ENCODE measurements around the gene KDM7A.

The KDM7A gene

DNA sequence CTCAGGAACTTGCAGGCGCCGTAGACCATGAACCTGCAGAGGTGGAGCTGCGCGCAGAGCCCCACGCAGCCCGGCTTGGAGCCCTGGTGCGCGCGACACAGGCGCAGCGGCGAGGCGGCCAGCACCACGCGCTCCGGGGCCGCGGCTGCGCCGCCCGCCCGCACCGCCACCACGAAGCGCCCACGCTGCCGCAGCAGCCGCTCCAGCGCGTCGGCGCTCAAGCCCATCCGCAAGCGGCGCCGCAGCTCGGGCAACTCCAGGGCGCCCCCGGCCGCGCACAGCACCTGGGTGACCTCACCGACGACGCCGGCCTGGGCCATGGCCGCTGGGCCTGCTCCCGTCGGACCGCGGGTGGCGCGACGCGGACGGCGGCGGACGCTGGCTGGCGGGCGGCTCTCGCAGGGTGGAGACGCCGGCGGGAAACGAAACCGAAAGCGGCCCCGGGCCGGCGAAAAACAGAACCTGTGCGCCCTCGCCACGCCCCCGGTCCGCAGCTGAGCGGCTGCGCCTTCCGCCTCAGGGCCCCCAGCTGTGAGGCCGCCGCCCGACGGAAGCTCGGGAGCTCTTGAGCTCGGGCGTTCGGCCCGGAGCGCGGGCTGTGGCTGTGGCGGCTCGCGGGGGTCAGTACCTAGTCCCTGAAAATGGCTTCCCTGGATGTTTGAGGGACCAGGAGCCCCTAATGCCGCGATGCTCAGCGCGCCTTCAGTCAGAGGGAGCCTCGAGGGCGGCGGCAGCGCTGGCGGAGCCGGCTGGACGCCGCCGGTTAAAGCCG is 114.1 kb downstream of the KDM7A start, which contains the start of gene PARP12:
Gene PARP12, minus strand, starts transcription at position 424 of the 772 bp plus-strand sequence. Its CDS starts 104 bp downstream, at position 320.
- Histone ChIP-seq H3K27ac (ENCODE audit: low read depth, low read length) (peak within 1 kb of the TSS; percentile 90), H3K9ac (ENCODE audit: low read length) (peak within 1 kb of the TSS; percentile 57), H3K4me1 (ENCODE audit: control insufficient read depth, insufficient read depth, low read length) (no peaks in the 10 kb centered on the region), H3K27me3 (ENCODE audit: control insufficient read depth, insufficient read depth, low read length) (no peaks in the 10 kb centered on the region), H3K36me3 (ENCODE audit: control insufficient read depth, insufficient read depth, low read length) (no peaks in the 10 kb centered on the region), H3K4me3 (ENCODE audit: low read length) (peak within 1 kb of the TSS; percentile 84)

DNA sequence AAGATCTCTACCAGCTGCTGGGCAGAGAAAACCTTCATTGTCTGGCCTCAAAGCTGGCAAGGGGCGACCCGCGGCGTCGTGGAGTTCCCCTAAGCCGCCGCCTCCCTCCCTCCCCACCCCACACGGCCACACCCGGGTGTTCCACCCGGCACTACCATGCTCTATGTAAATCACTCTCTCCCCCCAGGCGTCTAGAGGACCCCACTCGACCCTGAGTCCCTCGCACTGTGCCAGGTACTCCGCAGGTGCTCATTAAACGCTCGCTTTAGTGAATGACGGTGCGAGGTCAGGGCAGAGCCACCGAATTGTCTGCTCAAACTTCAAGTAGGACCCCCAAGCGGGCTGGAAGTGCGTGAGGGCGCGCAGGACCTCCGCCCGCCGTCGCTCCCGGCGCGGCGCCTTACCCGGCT is 114.7 kb downstream of the KDM7A start:
- Histone ChIP-seq H3K27ac (ENCODE audit: low read depth, low read length) (peak overlapping the region; percentile 90), H3K9ac (ENCODE audit: low read length) (peak overlapping the region; percentile 54), H3K4me1 (ENCODE audit: control insufficient read depth, insufficient read depth, low read length) (no peaks in the 10 kb centered on the region), H3K27me3 (ENCODE audit: control insufficient read depth, insufficient read depth, low read length) (no peaks in the 10 kb centered on the region), H3K4me3 (ENCODE audit: low read length) (peak overlapping the region; percentile 84), H3K36me3 (ENCODE audit: control insufficient read depth, insufficient read depth, low read length) (peaks cover under 1% of the 10 kb centered on the region)

DNA sequence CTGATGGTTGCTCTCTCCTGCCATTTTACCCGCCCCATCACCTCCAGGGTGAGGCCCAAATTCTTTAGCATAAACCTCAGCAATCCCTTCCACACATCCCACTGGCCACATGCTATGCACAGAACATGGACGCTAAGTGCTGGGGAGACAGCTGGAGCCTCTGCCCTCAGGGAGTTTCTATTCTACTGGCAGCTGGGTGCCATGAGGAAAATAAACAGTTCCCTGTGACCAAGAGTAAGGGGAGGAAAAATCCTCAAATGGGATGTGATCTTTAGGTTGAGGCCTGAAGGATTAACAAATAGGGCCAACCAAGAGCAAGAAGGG is 115.2 kb downstream of the KDM7A start:
- Histone ChIP-seq H3K9ac (ENCODE audit: low read length) (peak overlapping the region; percentile 22), H3K36me3 (ENCODE audit: control insufficient read depth, insufficient read depth, low read length) (peaks cover 4% of the 10 kb centered on the region), H3K4me3 (ENCODE audit: low read length) (peak overlapping the region; percentile 84), H3K4me1 (ENCODE audit: control insufficient read depth, insufficient read depth, low read length) (no peaks in the 10 kb centered on the region), H3K27me3 (ENCODE audit: control insufficient read depth, insufficient read depth, low read length) (no peaks in the 10 kb centered on the region), H3K27ac (ENCODE audit: low read depth, low read length) (peak overlapping the region; percentile 90)

DNA sequence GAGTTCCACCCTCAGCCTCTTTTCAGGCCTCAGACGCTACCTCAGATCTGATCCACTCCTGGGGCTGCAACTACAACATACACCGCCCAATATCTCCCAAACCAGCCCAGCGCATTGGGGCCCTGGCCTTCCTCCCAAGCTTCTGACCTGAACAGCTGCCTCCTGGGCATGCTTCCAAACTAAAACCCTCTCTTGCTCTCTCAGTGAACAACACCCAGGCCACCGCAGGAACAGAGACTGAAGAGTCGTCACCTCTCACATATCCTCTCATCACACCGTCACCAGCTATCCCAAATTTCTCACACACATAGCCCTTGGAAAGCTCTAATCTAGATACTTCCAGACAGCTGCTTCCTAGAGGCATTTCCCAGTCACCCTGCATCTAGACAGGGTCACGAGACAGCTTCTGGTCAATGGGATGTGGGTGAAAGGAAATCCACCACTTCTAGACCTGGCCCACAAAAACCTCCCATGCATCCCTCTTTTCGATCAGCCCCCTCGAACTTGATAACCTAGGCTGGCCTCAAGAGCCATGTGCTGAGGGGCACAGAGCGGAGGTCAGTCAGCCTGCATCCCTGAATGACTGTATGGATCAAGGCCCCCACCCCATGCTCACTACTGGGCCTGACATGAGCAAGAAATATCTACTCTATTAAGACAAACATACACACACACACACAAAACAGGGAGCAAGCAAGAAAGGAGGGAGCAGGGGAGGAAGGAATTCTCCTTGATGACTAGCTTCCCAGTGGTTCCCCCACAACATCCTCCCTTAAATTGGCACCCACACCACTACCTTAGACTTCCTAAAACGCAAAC is 115.8 kb downstream of the KDM7A start:
- no peak overlapping the region for H3K9ac ChIP-seq (ENCODE audit: low read length)
- H3K27me3 ChIP-seq (ENCODE audit: control insufficient read depth, insufficient read depth, low read length): no peaks in the 10 kb centered on the region
- H3K27ac ChIP-seq (ENCODE audit: low read depth, low read length): no peak overlapping the region
- peak overlapping the region; percentile 42 for H3K4me3 ChIP-seq (ENCODE audit: low read length)
- peaks cover 7% of the 10 kb centered on the region for H3K36me3 ChIP-seq (ENCODE audit: control insufficient read depth, insufficient read depth, low read length)
- H3K4me1 ChIP-seq (ENCODE audit: control insufficient read depth, insufficient read depth, low read length): no peaks in the 10 kb centered on the region

DNA sequence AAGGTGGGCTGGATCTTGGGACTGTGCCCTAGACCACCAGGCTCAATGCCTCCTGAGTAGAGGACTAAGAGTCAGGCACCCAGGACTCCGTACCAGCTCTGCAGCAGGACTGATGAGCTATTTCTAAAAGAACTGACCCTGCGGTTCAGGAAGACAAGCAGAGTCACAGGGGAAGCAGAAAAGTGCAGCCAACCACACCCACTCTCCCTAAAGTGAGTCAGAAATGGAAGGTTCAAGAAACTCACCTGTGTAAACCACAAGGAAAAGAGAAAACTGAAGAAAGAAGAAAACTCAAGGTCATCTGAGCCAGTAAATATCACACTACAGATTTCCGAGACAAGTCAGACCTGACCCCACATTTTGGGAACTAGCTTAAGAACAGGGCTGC is 116.5 kb downstream of the KDM7A start:
- no peak overlapping the region for H3K9ac ChIP-seq (ENCODE audit: low read length)
- peaks cover 7% of the 10 kb centered on the region for H3K36me3 ChIP-seq (ENCODE audit: control insufficient read depth, insufficient read depth, low read length)
- H3K4me1 ChIP-seq (ENCODE audit: control insufficient read depth, insufficient read depth, low read length): no peaks in the 10 kb centered on the region
- no peak overlapping the region for H3K27ac ChIP-seq (ENCODE audit: low read depth, low read length)
- H3K27me3 ChIP-seq (ENCODE audit: control insufficient read depth, insufficient read depth, low read length): no peaks in the 10 kb centered on the region
- H3K4me3 ChIP-seq (ENCODE audit: low read length): peak overlapping the region; percentile 12

DNA sequence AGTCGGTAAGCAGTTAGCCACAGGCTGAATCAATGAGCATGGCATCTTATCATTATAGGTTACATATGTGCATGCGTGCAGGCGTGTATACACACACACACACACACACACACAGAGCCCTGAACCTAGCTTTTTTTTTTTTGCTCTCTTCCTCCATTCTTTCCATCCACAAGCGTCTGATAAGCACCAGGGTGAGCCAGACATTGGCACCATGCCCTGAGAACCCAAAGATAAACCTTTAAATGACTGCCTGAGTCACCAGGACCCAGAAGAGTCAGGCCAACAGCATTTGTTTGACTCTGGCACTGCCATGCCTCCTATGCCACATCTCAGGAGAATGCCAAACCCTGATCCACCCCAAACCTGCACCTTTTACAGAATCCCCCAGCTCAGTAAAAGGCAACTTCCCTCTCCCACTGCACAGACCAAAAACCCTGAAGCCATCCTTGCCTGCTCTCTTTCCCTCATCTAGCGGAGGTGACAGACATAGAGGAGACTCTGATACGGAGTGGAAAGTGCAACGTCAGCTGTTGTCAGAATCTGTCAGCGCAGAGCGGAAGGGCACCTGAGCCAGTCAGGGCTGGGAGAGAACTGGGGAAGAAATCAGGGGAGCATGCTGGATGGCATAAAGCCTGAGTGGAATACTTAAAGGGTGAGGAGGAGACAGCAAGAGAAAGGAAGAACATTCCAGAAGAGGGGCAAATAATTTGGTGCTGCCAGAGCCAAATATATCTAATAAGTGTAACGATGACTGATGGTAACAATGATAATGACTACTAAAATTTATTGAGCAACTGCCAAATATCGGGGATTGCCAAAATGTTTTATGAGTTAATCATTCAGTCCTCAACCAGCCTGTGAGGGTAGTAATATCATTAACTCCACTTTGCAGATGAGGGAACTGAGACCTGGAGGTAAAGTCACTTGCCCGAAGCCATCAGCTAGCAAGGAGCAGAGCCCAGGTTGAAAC is 117.2 kb downstream of the KDM7A start:
- no peaks in the 10 kb centered on the region for H3K27me3 ChIP-seq (ENCODE audit: control insufficient read depth, insufficient read depth, low read length)

DNA sequence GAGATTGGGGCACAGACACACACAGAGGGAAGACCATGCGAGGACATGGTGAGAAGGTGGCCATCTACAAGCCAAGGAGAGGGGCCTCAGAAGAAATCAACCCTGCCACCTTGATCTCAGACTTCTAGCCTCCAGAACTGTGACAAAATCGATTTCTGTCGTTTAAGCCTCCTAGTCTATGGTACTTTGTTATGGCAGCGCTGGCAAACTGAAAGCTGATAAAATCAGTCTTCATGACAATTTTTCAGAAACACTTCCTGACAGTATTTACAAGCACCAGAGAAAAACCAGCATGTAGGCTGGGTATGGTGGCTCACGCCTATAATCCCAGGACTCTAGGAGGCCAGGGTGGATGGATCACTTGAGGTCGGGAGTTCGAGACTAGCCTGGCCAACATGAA is 118.3 kb downstream of the KDM7A start:
- no peak overlapping the region for H3K27ac ChIP-seq (ENCODE audit: low read depth, low read length)
- no peaks in the 10 kb centered on the region for H3K4me1 ChIP-seq (ENCODE audit: control insufficient read depth, insufficient read depth, low read length)
- peaks cover 7% of the 10 kb centered on the region for H3K36me3 ChIP-seq (ENCODE audit: control insufficient read depth, insufficient read depth, low read length)
- H3K4me3 ChIP-seq (ENCODE audit: low read length): no peak overlapping the region
- no peak overlapping the region for H3K9ac ChIP-seq (ENCODE audit: low read length)
- H3K27me3 ChIP-seq (ENCODE audit: control insufficient read depth, insufficient read depth, low read length): no peaks in the 10 kb centered on the region

More for the DNA sequence above, 117.2 kb downstream of the KDM7A start:
- no peak overlapping the region for H3K27ac ChIP-seq (ENCODE audit: low read depth, low read length)
- no peak overlapping the region for H3K9ac ChIP-seq (ENCODE audit: low read length)
- no peaks in the 10 kb centered on the region for H3K4me1 ChIP-seq (ENCODE audit: control insufficient read depth, insufficient read depth, low read length)
- peaks cover 7% of the 10 kb centered on the region for H3K36me3 ChIP-seq (ENCODE audit: control insufficient read depth, insufficient read depth, low read length)
- peak overlapping the region; percentile 12 for H3K4me3 ChIP-seq (ENCODE audit: low read length)

DNA sequence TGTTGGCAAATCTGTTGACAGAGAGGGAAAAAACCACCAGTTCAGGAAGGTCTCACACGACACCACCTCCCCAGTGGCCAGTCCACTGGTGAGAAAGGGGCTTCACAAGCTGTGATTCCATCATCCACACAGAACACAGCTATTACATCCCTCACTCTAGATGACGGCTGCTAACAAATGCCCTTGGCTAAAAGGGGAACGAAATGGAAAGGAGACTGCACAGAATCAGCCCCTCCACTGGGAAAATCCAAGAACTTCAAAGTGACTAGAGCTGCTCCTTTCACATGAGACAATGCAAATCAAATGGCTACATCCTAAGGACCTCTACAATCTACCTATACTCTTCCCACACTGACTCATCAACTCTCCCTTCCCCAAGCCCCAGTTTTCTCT is 119.6 kb downstream of the KDM7A start:
- Histone ChIP-seq H3K4me1 (ENCODE audit: control insufficient read depth, insufficient read depth, low read length) (no peaks in the 10 kb centered on the region), H3K27ac (ENCODE audit: low read depth, low read length) (no peak overlapping the region), H3K27me3 (ENCODE audit: control insufficient read depth, insufficient read depth, low read length) (no peaks in the 10 kb centered on the region), H3K4me3 (ENCODE audit: low read length) (no peak overlapping the region), H3K9ac (ENCODE audit: low read length) (no peak overlapping the region), H3K36me3 (ENCODE audit: control insufficient read depth, insufficient read depth, low read length) (peaks cover 7% of the 10 kb centered on the region)

DNA sequence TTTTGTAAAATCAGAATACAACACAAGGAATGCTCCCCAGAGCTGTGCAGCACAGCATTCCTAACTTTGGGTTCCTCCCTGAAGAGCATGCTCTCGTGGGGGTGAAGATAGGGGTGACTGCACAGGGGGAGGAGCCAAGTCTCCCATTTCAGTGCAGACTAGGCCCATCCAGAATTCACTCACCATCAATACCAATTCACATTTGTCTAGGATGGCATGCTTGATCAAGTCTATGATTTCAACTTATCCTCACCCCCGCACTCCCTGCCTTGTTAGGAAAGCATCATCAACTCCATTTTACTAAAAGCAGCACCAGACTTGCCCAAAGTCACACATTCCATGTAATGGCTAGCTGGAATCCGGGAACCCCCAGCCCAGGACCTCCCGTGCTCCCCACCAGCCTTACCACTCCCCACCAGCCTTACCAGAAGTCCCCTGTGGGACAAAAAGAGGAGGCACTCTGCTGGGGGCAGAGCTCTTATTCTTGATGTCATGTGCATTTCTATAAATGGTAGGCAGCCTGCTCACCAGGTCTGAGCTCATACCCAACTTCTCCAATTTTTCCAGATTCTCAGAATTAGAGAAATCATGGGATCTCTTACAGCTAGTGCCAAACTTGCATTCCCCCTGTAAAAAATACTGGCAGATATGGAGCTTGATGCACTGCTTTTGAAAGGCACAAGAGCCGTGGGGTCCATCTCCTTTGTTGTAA is 120.2 kb downstream of the KDM7A start:
- peaks cover 7% of the 10 kb centered on the region for H3K36me3 ChIP-seq (ENCODE audit: control insufficient read depth, insufficient read depth, low read length)
- no peaks in the 10 kb centered on the region for H3K27me3 ChIP-seq (ENCODE audit: control insufficient read depth, insufficient read depth, low read length)
- H3K27ac ChIP-seq (ENCODE audit: low read depth, low read length): no peak overlapping the region
- H3K4me1 ChIP-seq (ENCODE audit: control insufficient read depth, insufficient read depth, low read length): no peaks in the 10 kb centered on the region
- no peak overlapping the region for H3K9ac ChIP-seq (ENCODE audit: low read length)
- H3K4me3 ChIP-seq (ENCODE audit: low read length): no peak overlapping the region

DNA sequence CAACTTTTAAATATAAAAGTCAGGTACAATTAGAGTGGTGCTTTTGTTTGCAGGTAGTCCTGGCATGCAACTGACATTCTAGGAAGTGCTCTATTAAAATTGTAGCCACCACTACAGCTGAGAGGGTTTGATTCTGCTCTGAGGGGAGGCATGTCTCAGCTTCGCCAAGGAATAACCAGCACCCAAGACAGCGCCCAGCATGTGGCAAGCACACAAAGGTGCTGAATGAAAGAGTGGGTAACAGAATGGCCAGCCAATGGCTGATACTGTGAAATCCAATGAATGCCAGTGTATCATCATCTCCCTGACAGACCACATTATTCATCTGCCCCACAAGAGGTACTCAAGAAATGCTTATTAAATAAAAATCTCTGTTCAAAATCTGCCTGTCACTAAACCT is 121.0 kb downstream of the KDM7A start:
- no peak overlapping the region for H3K4me3 ChIP-seq (ENCODE audit: low read length)
- H3K9ac ChIP-seq (ENCODE audit: low read length): no peak overlapping the region
- no peaks in the 10 kb centered on the region for H3K27me3 ChIP-seq (ENCODE audit: control insufficient read depth, insufficient read depth, low read length)
- H3K36me3 ChIP-seq (ENCODE audit: control insufficient read depth, insufficient read depth, low read length): peaks cover 7% of the 10 kb centered on the region
- no peak overlapping the region for H3K27ac ChIP-seq (ENCODE audit: low read depth, low read length)
- H3K4me1 ChIP-seq (ENCODE audit: control insufficient read depth, insufficient read depth, low read length): no peaks in the 10 kb centered on the region

DNA sequence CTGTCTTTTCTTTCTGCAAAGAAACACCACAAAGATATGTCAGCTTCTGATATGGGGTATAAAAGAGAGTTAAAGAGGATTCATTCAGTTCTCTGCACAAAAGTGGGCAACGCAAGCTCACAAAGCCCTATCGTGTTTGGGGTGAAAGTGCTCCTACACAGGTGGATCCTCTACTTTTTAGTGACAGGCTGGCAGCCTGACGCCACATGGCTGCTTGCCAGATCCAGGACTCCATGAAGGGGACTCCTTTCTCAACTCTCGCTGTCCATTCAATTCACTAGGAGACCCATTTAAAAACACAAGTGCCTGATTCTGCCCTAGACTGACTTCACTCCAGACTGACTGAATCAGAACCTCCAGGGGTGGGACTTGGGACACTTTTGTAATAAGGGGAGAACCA is 122.0 kb downstream of the KDM7A start:
- H3K4me1 ChIP-seq (ENCODE audit: control insufficient read depth, insufficient read depth, low read length): no peaks in the 10 kb centered on the region
- H3K36me3 ChIP-seq (ENCODE audit: control insufficient read depth, insufficient read depth, low read length): peaks cover 7% of the 10 kb centered on the region

More for the DNA sequence above, 122.0 kb downstream of the KDM7A start:
- H3K27me3 ChIP-seq (ENCODE audit: control insufficient read depth, insufficient read depth, low read length): no peaks in the 10 kb centered on the region
- H3K4me3 ChIP-seq (ENCODE audit: low read length): no peak overlapping the region
- no peak overlapping the region for H3K27ac ChIP-seq (ENCODE audit: low read depth, low read length)
- no peak overlapping the region for H3K9ac ChIP-seq (ENCODE audit: low read length)
